GM21737 (cell line): ENCODE data around the gene MTX3.

Experiments used
- ATAC-seq: cut with Tn5 transposase; IDR thresholded peaks from one replicate; pipeline ENCODE4 v1.9.1; 2021; ENCODE audit warnings: mild to moderate bottlenecking, moderate library complexity; ENCODE audit not compliant: unreplicated experiment

The MTX3 gene, protein sequence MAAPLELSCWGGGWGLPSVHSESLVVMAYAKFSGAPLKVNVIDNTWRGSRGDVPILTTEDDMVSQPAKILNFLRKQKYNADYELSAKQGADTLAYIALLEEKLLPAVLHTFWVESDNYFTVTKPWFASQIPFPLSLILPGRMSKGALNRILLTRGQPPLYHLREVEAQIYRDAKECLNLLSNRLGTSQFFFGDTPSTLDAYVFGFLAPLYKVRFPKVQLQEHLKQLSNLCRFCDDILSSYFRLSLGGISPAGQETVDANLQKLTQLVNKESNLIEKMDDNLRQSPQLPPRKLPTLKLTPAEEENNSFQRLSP

DNA sequence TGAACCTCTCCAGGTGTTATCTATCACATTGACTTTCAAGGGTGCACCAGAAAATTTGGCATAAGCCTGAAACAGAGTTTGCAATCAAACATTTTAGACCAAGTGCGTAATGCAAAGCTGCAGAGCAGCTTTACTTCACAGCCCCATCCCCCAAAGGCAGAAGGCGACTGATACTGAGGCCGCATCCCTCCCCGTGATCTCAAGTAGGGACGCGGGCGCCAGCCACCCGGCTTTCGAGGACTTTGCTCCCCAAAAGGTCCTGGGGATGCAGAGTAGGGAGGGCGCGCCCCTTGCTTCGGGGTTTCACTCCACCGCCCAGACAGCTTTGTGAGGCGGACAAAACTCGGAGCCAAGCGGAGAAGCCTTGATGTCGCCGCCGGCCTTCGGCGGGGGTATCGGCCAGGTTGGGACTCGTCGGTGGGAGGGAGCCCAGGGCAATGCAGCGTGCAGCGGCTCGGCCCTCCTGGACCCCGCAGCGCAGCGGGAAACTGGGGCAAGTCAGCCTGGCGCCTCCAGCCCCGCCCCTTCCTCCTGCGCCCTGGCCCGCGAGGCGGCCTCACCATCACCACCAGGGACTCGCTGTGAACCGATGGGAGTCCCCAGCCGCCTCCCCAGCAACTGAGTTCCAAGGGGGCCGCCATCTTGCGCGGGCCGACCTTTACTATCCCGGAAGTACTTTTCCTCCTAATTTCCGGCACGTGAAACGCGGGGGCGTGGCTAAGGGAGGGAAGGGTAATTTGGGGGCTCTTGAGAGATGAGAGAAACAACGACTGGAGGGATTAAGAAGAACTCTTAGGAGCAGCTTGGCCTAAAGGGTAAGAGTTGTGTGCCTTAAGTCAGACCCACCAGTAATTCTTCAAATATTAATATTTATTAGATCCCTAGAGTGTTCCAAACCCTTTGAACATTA, at the start of gene MTX3:
TSS of gene MTX3 (minus strand) at position 665 of the 910 bp plus-strand sequence. CDS start at position 641, 24 bp downstream.
- peak; percentile 85 for ATAC-seq

DNA sequence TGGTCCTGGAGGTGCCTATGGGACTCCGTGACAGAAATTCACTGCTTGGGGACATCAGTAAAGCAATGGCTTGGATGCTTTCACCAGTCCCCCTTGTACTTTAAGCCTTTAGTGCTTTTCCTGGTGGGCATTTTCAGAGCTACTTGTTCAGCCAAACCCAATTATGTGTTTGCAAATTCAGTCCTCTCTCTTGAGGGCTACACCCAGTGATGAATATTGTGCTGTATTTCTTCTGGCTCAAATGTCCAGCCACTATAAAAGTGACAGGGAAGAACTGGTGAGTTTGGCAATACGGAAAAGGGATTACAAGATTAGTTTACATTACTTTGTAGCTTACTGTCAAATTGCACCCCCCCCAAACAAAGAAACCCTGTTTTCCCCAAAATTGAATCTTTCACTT, 48.6 kb upstream of the MTX3 start:
- no peak for ATAC-seq

DNA sequence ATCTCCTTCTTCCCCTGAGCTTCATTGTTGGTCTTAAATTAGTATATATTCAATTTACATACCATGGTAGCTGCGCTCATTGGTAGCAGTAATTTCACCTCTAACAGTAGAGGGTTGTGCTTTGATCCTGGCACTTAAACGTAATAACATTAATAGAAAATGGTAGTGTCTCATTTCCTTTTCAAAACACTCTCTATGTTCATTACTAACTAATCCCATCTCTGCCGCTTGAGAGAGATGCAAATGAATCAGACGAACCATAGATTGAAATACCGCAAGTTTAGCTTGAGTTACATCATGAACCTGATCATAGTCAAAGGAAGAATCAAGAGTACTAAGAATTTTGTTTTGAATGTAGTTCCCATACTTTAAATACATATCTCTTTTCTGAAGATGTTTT, 46.3 kb upstream of the MTX3 start:
- no peak for ATAC-seq

DNA sequence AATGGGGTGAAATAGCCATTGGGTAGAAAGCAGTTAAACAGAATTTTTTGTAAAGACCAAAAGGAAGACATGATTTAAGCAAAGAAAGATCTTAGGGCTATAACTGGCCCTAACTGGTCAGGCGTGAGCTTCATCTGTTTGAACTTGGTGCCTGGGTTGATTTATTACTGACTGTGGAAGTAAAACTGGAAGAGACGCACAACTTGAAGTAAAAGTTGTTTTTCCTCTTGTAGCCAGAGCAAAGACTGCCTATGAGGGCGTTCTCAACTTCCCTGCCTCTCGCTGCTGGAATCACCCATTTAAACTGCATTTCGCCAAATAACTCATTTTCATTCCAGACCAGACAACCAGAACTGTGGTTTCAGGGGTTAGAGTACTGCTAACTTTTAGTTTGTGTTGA, 45.6 kb upstream of the MTX3 start:
- no peak for ATAC-seq

DNA sequence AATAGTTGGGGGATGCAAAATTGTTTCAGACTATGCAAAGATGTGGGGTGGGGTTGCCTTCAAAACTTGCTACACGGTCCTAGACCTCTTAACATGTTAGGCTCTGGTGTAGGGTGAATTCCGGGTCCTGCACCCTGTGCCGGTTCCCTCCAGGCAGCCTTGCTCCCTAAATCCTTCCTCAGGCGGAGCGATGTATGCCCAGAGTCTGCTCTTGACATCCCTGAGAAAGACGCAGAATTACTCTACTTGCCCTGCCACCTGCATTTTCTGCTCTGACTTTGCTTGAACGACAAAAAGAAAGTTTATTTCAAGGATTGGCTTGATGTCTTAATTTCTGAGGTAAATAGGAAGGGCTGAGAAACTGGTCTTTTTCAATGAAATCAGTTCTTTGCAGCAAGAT, 44.8 kb upstream of the MTX3 start:
- no peak for ATAC-seq

DNA sequence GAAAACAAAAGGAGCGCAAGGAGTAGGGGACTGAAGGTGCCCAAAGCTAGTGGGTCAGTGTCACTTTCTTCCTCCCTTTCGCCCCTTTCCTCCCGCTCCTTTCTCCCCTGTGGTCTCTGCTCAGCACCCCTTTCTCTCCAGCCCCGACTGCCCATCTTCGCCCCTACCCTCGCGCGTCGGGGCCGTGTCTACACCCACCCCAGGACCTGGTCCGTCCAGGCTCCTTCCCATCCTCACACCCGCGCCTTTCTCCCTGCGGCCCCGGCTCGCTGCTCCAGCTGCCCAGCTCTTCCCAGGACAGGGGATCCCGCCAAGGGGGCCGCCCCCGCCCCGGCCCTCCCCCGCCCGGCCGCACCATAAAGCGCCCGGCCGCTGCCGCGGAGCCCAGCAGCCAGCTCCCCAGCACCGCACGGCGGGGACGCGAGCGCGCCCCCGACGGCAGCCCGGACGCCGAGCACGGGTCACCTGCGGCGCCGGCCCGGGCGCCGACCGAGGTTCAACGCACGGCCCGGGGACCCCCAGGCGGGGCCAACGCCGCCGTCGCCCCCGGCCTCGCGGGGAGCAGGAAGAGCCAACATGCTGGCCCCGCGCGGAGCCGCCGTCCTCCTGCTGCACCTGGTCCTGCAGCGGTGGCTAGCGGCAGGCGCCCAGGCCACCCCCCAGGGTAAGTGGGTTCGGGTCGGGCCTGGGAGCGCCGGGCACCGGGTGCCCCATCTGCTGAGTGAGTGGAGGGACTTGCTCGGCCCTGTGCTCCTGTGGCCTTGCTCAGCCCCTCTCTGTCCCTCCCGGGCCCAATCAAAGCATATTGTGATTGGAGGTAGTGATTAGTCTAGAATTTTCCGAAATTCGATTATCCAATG, 44.1 kb upstream of the MTX3 start, which contains the start of gene THBS4:
TSS of gene THBS4 (plus strand) at position 387 of the 860 bp plus-strand sequence. CDS start at position 577, 190 bp downstream.
- no peak for ATAC-seq

DNA sequence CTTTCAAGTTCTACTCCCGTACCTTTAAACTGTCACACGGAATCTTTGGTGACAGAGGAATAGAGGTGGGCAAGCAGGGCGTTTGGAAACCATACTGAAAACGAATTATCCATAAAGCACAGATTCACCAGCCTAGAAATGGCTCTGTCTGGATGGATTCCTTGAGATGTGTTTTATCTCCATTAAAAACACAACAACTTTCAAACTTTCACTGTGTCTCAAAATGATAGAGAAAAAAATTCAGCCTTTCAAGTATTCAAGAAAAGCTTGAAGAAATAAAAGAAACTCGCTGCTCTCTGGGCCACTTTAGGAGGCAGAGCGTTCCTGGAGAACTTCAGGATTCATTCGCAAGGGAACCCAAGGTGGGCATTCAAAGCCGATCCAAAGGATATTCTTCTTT, 43.5 kb upstream of the MTX3 start:
- no peak for ATAC-seq

DNA sequence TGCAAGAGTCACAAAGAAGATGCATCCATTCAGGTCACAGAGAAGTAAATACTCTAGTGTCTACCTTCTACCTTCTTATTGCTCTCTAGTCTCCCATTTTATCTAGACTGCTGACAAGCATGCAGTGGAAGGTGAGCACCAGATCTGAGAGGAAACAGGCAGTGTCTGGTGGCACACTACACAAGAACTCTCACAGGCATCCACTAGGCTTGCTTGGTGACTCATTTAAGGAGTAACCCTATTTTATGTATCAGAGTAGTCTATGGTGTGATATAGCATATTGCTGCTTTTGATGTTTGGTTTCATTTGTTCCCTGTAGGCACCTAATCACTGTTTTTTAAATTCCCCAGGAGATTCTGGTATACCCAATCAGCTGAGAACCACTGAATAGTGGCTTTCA, 42.5 kb upstream of the MTX3 start:
- ATAC-seq = no peak

DNA sequence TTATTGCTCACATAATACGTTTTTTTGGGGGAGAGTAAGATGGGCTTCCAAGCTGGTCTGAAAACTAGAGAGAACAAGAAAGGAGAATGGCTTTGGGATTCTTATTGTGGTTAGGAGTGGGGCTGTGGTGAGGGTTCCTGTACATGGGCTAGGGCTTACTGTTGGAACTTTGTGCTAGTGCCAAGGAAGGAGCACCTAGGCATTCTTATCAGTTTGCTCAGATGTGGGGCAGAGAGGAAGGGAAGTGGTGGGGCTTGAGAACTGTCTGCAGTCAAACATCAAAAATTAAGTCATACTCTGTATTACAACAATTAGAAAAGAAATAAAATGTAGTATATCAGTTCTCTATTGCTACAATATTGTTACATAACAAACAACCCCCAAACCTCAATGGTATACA, 40.0 kb upstream of the MTX3 start:
- no peak for ATAC-seq

DNA sequence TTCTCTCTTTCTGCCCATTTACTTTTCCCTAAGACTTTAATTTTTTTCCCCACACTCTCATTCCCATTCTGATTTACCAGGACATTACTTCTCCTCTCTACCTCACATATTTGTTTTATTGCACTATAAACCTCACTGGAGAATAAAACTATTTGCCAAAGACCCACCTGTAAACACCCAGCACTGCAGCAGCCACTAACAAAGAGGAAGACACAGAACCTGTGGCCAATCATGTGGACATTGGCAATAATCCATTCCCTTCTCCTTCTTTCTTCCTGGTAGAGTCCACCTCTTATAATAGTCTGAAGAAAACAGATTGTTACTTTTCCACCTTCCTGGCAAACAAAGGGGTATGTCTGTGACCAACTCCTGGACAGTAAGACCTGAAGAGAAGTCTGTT, 35.8 kb upstream of the MTX3 start:
- no peak for ATAC-seq

DNA sequence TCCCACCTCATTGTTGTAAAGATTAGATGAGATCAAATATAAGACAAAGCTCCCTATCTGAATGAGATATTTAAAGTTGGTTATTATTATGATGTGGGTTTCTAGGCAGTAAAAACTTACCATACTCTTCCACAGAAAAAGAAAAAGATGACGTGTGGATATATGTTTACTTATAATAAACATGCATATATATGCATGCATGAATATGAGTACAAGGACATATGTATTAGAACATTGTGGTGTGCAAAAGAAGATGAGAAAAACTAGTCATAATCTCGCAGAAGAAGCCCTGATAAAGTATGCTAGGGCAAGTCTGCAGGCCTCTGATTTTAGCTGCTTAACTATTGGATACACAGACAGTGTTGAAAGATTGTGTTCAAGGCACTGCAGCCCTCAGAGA, 34.0 kb upstream of the MTX3 start:
- ATAC-seq = no peak

DNA sequence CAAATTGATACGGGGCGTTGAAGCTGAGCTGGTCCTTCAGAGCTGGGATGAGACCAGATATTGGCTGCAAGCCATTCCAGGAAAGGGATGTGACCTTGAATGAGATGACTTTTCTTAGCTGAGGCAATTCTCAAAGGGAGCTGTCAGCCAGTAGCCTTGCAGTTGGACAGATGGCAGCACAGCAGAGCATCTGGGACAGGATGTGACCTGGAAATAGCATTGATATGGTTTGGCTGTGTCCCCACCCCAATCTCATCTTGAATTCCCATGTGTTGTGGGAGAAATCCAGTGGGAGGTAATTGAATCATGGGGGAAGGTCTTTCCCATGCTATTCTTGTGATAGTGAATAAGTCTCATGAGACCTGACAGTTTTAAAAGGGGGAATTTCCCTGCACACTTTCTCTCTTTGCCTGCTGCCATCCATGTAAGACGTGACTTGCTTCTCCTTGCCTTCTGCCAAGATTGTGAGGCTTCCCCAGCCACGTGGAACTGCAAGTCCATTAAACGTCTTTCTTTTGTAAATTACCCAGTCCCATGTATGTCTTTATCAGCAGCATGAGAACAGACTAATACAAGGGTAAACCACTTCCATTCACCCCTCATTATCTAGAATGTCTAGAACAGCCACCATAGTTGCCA, 19.8 kb upstream of the MTX3 start:
- ATAC-seq = no peak

DNA sequence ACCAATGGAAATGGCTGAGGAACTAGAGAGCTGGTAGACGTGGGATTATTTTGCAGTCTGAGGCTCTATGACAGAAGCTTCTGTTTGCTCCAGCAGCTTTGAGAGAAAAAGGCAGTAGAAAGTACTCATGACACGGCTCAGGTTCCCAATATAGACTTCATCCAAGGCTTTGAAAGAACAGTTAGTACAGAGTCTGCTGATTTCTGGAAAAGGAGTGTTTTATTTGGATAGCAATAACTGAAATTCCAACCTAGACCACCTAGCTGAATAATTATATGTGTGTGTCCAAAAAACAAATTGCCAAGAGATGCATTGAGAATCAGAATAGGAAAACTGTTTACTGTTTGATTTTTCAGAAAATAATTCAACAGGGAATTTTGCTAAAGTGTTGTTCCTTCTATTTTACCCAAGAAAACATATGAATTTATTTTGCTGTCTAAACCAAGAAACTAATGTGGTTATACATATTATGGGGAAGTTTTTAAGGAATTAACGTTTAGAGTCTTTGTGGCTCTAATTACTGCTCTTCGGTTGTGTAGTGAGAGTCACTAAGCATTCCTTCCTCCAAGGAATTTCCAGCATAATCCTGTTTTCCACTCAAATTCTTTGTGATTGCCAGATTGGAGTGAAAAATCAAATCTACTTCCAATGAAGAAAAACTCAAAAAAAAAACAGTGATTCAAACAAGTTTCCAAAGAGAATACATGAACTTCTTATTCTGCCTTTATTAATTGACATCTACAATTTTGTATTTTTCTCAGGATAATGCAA, 18.1 kb upstream of the MTX3 start:
- ATAC-seq = no peak

DNA sequence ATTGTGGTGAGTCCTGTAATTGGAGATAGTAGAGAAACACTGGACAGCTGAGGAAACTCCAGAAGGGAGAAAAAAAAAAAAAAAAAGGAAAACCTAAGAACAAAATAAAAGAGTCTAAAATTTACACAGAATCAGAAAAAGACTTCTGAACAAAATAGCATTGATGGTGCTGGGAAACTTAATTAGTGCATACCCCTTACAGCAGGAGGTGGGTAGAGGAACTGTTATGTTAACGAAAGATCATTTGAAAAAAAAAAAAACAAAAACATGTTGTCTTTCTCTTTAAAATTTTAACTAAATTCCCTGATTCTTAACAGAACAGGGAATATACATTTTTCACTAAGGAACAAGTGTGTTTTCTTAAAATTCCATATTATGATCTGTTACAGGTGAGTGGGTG, 11.6 kb upstream of the MTX3 start:
- no peak for ATAC-seq

DNA sequence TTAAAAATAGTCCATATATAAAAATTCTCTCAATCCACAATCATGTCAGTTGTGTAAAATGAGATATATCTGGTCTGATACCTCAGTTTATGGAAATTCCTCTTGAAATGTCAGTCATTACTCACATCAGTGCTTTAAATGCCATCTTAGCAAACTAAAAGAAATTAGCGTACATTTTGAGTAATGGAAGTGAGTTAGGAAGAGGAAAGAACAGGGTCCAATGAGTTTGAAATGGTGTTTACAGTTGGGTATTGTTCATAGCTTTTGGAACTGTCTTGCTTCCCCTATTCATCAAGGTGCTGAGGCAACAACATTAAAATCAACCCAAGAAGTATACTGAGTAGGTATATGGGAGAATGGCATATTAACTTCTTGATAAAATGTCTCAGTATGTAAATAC, 8.7 kb upstream of the MTX3 start:
- ATAC-seq = no peak

DNA sequence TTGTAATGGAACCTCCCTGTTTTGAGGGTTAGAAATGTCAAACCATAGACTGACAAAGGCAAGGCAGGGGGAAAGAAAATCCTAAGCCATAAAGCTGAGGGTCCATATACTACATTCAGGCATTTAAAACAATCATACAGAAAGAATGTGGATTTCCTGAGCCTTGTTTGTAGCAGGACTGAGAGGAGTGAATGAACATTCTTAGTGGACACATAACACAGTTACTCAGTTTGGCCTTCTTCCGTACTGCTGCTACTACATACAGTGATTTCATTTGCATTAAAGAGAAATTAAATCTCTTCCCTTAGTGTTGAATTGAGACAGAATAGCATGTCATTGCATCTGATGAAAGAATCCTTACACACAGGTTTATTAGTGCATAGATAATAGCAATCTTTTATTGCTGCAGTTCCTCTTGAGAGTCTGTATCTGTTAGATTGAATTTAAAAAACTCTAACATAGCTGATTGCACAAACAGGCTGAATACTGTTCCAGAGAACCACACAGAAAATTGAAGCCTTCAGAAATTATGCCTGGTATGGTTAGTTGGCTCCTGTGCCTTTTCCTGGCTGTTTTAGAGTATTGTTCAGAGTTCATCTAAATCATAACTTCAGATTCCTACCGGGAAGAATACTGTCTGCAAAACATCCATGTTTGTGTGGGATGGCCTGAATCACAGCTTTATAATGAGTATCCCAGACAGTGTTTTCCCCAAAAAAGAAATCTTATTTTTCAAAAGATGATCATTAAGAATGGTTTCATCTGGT, 2.0 kb upstream of the MTX3 start:
- no peak for ATAC-seq

DNA sequence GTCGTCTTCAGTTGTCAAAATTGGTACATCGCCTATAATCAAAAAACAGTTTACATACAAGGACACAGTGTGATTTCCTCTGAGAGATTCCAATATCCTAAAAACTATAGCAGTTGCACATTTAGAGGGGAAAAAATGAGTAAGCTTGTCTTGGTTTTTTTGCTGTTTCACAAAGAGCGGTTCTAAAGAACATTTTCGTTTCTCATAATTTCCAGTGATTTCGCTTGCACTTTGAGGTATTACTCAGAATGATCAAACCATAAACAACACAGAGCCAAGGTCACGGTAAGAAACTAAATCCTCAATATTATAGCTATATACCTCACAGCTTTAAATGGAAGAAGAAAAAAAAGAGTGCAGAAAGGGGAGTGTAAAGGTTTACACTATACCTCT, 861 bp downstream of the MTX3 start:
- peak; percentile 39 for ATAC-seq

DNA sequence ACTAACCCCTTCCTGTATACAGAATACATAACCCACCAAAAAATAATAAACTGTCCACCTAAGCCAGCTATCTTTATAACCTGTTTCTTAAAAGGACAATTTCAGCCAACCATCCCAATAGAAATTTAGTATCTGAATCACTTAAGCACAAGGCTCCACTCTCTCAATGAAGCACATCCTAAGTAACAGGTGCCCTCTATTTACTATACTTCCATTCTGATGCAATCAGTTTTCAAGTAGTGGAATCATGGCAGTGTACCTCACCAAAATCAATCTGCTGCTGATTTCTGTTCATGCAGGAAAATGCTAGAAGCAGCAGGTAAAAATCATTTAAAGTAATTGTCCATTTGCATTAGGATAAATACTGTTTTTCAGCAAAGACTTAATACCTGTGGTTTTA, 4.8 kb downstream of the MTX3 start:
- ATAC-seq = no peak

DNA sequence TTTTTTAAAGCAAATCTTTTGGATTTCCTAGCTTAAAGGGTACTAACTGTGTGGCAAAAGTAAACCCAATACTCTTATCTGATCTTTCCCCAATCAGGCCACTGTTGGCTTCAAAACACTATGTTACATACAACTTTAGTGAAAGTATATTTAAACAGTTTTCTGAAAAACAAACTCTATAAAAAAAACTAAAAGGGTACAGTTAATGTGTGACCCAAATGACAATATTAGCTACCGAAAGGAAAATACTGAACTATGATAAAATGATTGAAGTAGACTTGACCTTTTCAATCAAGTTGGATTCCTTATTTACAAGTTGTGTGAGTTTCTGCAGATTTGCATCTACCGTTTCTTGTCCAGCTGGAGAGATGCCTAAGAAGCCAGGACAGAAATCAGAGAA, 5.8 kb downstream of the MTX3 start:
- no peak for ATAC-seq
